HepG2 (cell line): ENCODE measurements around the gene FBXL12. TPM values are rescaled to one million over a fixed set of nuclear protein-coding genes. Genes with fewer than 3 reads are reported as not detected.
"Not testable (repeated sequence)": the region's sequence is repeated elsewhere in the genome, so short reads cannot be mapped to it uniquely, and the experiment has no call there.

Experiments
- ATAC-seq: fragments of 200-7000 bp; cut with Tn5 transposase; 3 replicates; pipeline ENCODE4 v1.9.1; 2020; ENCODE audit warnings: mild to moderate bottlenecking, moderate library complexity
- BruUV-seq: library from RNA; stranded (reverse); fragments of 400-500 nt; replicated peaks from 2 replicates; lab custom pipeline; 2021; lab: Mats Ljungman, UMichigan
- CTCF ChIA-PET: fragments of 300-600 bp; formaldehyde crosslinking; extraction: SDS; loops from one replicate; lab custom pipeline; 2021; ENCODE audit warnings: low total read pairs, inconsistent platforms, low intra/inter-chr PET ratio; lab: Yijun Ruan, JAX
- POLR2A ChIA-PET: fragments of 350-600 bp; sonication (Branson Sonifier 250); formaldehyde crosslinking; loops from one replicate; lab custom pipeline; 2020; ENCODE audit warnings: antibody characterized with exemption, inconsistent platforms; lab: Yijun Ruan, JAX
- DNase-seq: peaks from one replicate; pipeline ENCODE4 v3.0.0-alpha.2; 2015; ENCODE audit warnings: low spot score
- FAIRE-seq: peaks from 3 replicates; lab custom pipeline; 2011; peaks lifted over from hg19 to GRCh38; lab: Jason Lieb, UNC
- H2AFZ ChIP-seq: one replicate; pipeline ENCODE4 v1.6.1; 2011; ENCODE audit warnings: low read length, inconsistent platforms
- H3K27ac ChIP-seq: fragments of 300-600 bp; 3 replicates; pipeline ENCODE4 v1.8.0; 2011; ENCODE audit warnings: mixed run types, mild to moderate bottlenecking, mixed read lengths, low read length, inconsistent platforms; ENCODE audit not compliant: insufficient read depth; ENCODE audit errors: extremely low read length
- H3K27me3 ChIP-seq, 2 experiments: fragments of 200-600 bp in 1 of 2; 2 replicates in 1 of 2; 3 replicates in 1 of 2; pipeline versions ENCODE4 v1.6.0 to v1.8.0; 2011; ENCODE audit warnings: low read length in 2 of 2, mild to moderate bottlenecking in 2 of 2, moderate library complexity in 2 of 2, inconsistent platforms in 1 of 2; ENCODE audit not compliant: insufficient read depth in 2 of 2, control insufficient read depth in 1 of 2
- H3K36me3 ChIP-seq, 2 experiments: fragments of 200-600 bp in 1 of 2; replicated peaks in 1 of 2; 2 replicates in 1 of 2; 3 replicates in 1 of 2; pipeline versions ENCODE4 v1.5.1 to v1.8.0; 2011; ENCODE audit warnings: low read length in 2 of 2, inconsistent platforms in 1 of 2; ENCODE audit not compliant: insufficient read depth in 2 of 2, control insufficient read depth in 1 of 2
- H3K4me1 ChIP-seq: 2 replicates; pipeline ENCODE4 v1.5.1; 2012; ENCODE audit warnings: low read length, inconsistent platforms; ENCODE audit not compliant: insufficient read depth
- H3K4me2 ChIP-seq: 2 replicates; pipeline ENCODE4 v1.6.0; 2011; ENCODE audit warnings: low read depth, low read length, inconsistent platforms
- H3K4me3 ChIP-seq, 3 experiments: fragments of 200-600 bp in 1 of 3; sonication (generic), shearing (Covaris generic) in 1 of 3; replicated peaks in 1 of 3; 2 replicates each; pipeline ENCODE4 v1.5.1; 2011 to 2016; ENCODE audit warnings: low read length in 3 of 3, inconsistent platforms in 2 of 3, low read depth in 2 of 3, mild to moderate bottlenecking in 2 of 3, control low read depth in 1 of 3, mixed read lengths in 1 of 3; ENCODE audit not compliant: insufficient read depth in 1 of 3
- H3K79me2 ChIP-seq: one replicate; pipeline ENCODE4 v1.6.1; 2011; ENCODE audit warnings: low read length, inconsistent platforms; ENCODE audit not compliant: insufficient read depth
- H3K9ac ChIP-seq: 2 replicates; pipeline ENCODE4 v1.6.0; 2011; ENCODE audit warnings: mild to moderate bottlenecking, low read depth, low read length, inconsistent platforms; ENCODE audit not compliant: insufficient read depth
- H3K9me3 ChIP-seq: 2 replicates; pipeline ENCODE4 v1.5.1; 2012; ENCODE audit warnings: mild to moderate bottlenecking, low read length
- H4K20me1 ChIP-seq: 2 replicates; pipeline ENCODE4 v1.6.0; 2011; ENCODE audit warnings: inconsistent platforms, mild to moderate bottlenecking, low read length, moderate library complexity; ENCODE audit not compliant: insufficient read depth
- IRF2 ChIP-seq: IDR thresholded peaks from 2 replicates; pipeline ENCODE4 v1.6.1; 2018; ENCODE audit warnings: missing genetic modification reagents, missing compliant biosample characterization
- KLF12 ChIP-seq: sonication (generic); formaldehyde crosslinking; IDR thresholded peaks from 2 replicates; pipeline ENCODE4 v1.4.0; 2020; ENCODE audit warnings: missing genetic modification reagents, borderline replicate concordance
- MEIS1 ChIP-seq: sonication (generic); formaldehyde crosslinking; IDR thresholded peaks from 2 replicates; pipeline ENCODE4 v1.9.0; 2021; ENCODE audit warnings: mild to moderate bottlenecking, missing genetic modification reagents, moderate library complexity, borderline replicate concordance
- PHF8 ChIP-seq: sonication (generic); formaldehyde crosslinking; IDR thresholded peaks from 2 replicates; pipeline ENCODE4 v1.5.0; 2020; ENCODE audit warnings: missing genetic modification reagents
- ZNF510 ChIP-seq: sonication (generic); formaldehyde crosslinking; IDR thresholded peaks from 2 replicates; pipeline ENCODE4 v1.4.0; 2020; ENCODE audit warnings: low read depth, mild to moderate bottlenecking, missing genetic modification reagents
- ZNF530 ChIP-seq: sonication (generic); formaldehyde crosslinking; IDR thresholded peaks from 2 replicates; pipeline ENCODE4 v1.5.0; 2020; ENCODE audit warnings: low read depth, mild to moderate bottlenecking, missing genetic modification reagents
- ZNF605 ChIP-seq: sonication (generic); formaldehyde crosslinking; IDR thresholded peaks from 2 replicates; pipeline ENCODE4 v1.8.0; 2022; ENCODE audit warnings: mild to moderate bottlenecking, missing genetic modification reagents
- ZNF746 ChIP-seq: sonication (generic); formaldehyde crosslinking; IDR thresholded peaks from 2 replicates; pipeline ENCODE4 v1.8.0; 2022; ENCODE audit warnings: mild to moderate bottlenecking, missing genetic modification reagents
- ZNF816 ChIP-seq: sonication (generic); formaldehyde crosslinking; IDR thresholded peaks from 2 replicates; pipeline ENCODE4 v1.8.0; 2022; ENCODE audit warnings: missing genetic modification reagents, mild to moderate bottlenecking, borderline replicate concordance
- WGBS: methylation state at CpG from one replicate; pipeline ENCODE4 v1.1.6; 2017; ENCODE audit warnings: low lambda C conversion rate; 5-methylcytosine and 5-hydroxymethylcytosine counted together
- in situ Hi-C: cut with HindIII; loops from 2 replicates; pipeline ENCODE4 v1.10.0; 2017; ENCODE audit warnings: low pct_unique_long_range_greater_than_20kb; ENCODE audit not compliant: extremely low pct_ligation_motif_present
- intact Hi-C: fragments of 100-400 bp; cut with micrococcal nuclease; formaldehyde crosslinking; loops from one replicate; pipeline ENCODE4 v1.10.0; 2022; ENCODE audit not compliant: unreplicated experiment
- polyA plus RNA-seq, 8 experiments: library from polyadenylated mRNA; depleted of rRNA in 3 of 8; stranded (reverse) in 7 of 8; unstranded in 1 of 8; fragments of >200 nt; fragmentation: Illumina TruSeq in 4 of 8; extraction: Trizol in 4 of 8; gene quantifications; 2 replicates each; pipeline versions ENCODE4 v1.2.1 to v1.2.3, GENCODE V29; 2011 to 2016; ENCODE audit warnings: low read depth in 4 of 8, missing spikeins in 1 of 8, mixed read lengths in 1 of 8; ENCODE audit not compliant: insufficient read depth in 1 of 8
- total RNA-seq, 5 experiments: library from RNA; depleted of rRNA; stranded (reverse); fragments of >200 nt; fragmentation: Illumina TruSeq; extraction: Trizol; gene quantifications; 2 replicates each; pipeline ENCODE4 v1.2.3, GENCODE V29; 2016; ENCODE audit warnings: low read depth in 1 of 5
- TF ChIP-seq, protein P1 (sequence below): sonication (generic); formaldehyde crosslinking; IDR thresholded peaks from 2 replicates; pipeline ENCODE4 v1.4.0; 2020; ENCODE audit warnings: mild to moderate bottlenecking, missing genetic modification reagents

Gene FBXL12
- total and polyA plus RNA-seq, 2 of the 13 experiments (the other 11 are each of a cell fraction or from before 2014, with no cell fraction given), result 20.4 to 23.1 TPM

DNA sequence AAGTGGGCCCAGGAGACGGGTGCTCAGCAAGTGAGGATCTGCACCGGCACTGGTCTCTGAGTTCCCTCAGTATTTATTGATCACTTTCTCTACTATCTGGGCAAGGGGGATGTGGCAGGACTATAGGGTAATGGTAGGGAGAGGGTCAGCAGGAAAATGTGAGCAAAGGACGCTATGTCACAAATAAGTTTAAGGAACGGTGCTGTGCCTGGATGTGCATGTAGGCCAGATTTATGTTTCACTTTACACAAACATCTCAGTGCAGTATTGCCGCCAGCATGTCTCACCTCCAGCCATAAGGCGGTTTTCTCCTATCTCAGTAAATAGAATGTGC, 34.7 kb downstream of the FBXL12 start:
- H4K20me1 ChIP-seq, H3K9me3 ChIP-seq, H3K27me3 ChIP-seq, BruUV-seq, ATAC-seq, FAIRE-seq, H2AFZ ChIP-seq, H3K79me2 ChIP-seq, H3K36me3 ChIP-seq, CTCF ChIA-PET: not testable (repeated sequence)
- 5% methylated on average over 6 of the region's 6 CpGs for WGBS
- TF ChIP-seq ZNF530, result peak; percentile 93; the same call in 1 of the 2 replicates
- 0 out of 2 replicates have a peak, but pooled peaks have one; percentile 55 for TF ChIP-seq ZNF746
- TF ChIP-seq MEIS1 (CRISPR knock-in tag), result peak; percentile 57; the same call in 1 of the 2 replicates
- 0 out of 2 replicates have a peak, but pooled peaks have one; percentile 23 for TF ChIP-seq ZNF510 (CRISPR knock-in tag)
- TF ChIP-seq, protein P1, sequence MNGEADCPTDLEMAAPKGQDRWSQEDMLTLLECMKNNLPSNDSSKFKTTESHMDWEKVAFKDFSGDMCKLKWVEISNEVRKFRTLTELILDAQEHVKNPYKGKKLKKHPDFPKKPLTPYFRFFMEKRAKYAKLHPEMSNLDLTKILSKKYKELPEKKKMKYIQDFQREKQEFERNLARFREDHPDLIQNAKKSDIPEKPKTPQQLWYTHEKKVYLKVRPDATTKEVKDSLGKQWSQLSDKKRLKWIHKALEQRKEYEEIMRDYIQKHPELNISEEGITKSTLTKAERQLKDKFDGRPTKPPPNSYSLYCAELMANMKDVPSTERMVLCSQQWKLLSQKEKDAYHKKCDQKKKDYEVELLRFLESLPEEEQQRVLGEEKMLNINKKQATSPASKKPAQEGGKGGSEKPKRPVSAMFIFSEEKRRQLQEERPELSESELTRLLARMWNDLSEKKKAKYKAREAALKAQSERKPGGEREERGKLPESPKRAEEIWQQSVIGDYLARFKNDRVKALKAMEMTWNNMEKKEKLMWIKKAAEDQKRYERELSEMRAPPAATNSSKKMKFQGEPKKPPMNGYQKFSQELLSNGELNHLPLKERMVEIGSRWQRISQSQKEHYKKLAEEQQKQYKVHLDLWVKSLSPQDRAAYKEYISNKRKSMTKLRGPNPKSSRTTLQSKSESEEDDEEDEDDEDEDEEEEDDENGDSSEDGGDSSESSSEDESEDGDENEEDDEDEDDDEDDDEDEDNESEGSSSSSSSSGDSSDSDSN, result peak; percentile 41
- TF ChIP-seq ZNF605 (CRISPR knock-in tag), result peak; percentile 28; the same call in 1 of the 2 replicates
- peak; percentile 19; the same call in 1 of the 2 replicates for TF ChIP-seq KLF12 (CRISPR knock-in tag)
- peak; percentile 15; the same call in 1 of the 2 replicates for TF ChIP-seq PHF8 (CRISPR knock-in tag)
- TF ChIP-seq IRF2 (CRISPR knock-in tag), result peak; percentile 7; the same call in 1 of the 2 replicates
- 0 out of 2 replicates have a peak, but pooled peaks have one; percentile 28 for TF ChIP-seq ZNF816 (CRISPR knock-in tag)
- peaks cover 28% of the 10 kb centered on the region for H3K4me1 ChIP-seq
- H3K4me2 ChIP-seq, result peak overlapping the region; percentile 84
- POLR2A ChIA-PET, result interaction anchor here (2.5 kb wide), 1 partner anchor 15 kb away, joined by 21 read pairs; the partner anchor contains the start of gene ZNF846
- H3K4me3 ChIP-seq, result peak overlapping the region; percentile 60 to 74 (median 67); a peak in 5 of 6 replicates
- H3K9ac ChIP-seq, result peak overlapping the region; percentile 85
- intact Hi-C loops (loop anchor here (2.0 kb wide), 3 partner anchors 15 to 109 kb away; partner anchors contain the start of genes FBXL12, ZNF562 and ZNF846), in situ Hi-C loops (loop anchor here (25.0 kb wide), 1 partner anchor 647 kb away; the partner anchor contains the start of genes OR7G3 and ZNF317)
- peak; percentile 9 for DNase-seq
- H3K27ac ChIP-seq, result peak overlapping the region; percentile 98
